H1 (cell line): ENCODE data around the gene ARHGEF3. TPM values are rescaled to one million over a fixed set of nuclear protein-coding genes. Genes with fewer than 3 reads are reported as not detected.

ENCODE experiments used
- CTCF ChIA-PET: fragments of 300-600 bp; sonication (Branson Sonifier 250); formaldehyde crosslinking; loops from one replicate; lab custom pipeline; 2021; ENCODE audit not compliant: partially characterized antibody; lab: Charles Lee
- POLR2A ChIA-PET: fragments of 300-600 bp; sonication (Branson Sonifier 250); formaldehyde crosslinking; loops from one replicate; lab custom pipeline; 2021; ENCODE audit warnings: inconsistent platforms; ENCODE audit not compliant: partially characterized antibody; lab: Charles Lee
- DNase-seq, 2 experiments: peaks; one replicate each; pipeline versions ENCODE4 v3.0.0 to v3.0.0-alpha.2; 2010 to 2022; ENCODE audit warnings: low spot score in 2 of 2, low read depth in 1 of 2, mixed read lengths in 1 of 2
- FAIRE-seq: peaks from 2 replicates; lab custom pipeline; 2011; peaks lifted over from hg19 to GRCh38; lab: Jason Lieb, UNC
- H2AFZ ChIP-seq: 2 replicates; pipeline ENCODE4 v1.8.1; 2012; ENCODE audit warnings: low read length, inconsistent platforms
- H2AK5ac ChIP-seq: 2 replicates; pipeline ENCODE4 v1.6.1; 2013; ENCODE audit warnings: low read depth, low read length
- H2BK120ac ChIP-seq: replicated peaks from 2 replicates; pipeline ENCODE3; 2013; ENCODE audit warnings: low read depth, low read length, inconsistent platforms
- H2BK12ac ChIP-seq: 2 replicates; pipeline ENCODE4 v1.6.1; 2013; ENCODE audit warnings: low read depth, low read length
- H2BK15ac ChIP-seq: 2 replicates; pipeline ENCODE4 v1.6.1; 2013; ENCODE audit warnings: low read length
- H2BK20ac ChIP-seq: 2 replicates; pipeline ENCODE4 v1.6.1; 2013; ENCODE audit warnings: low read length
- H2BK5ac ChIP-seq: 2 replicates; pipeline ENCODE4 v1.6.1; 2013; ENCODE audit warnings: low read depth, low read length
- H3K14ac ChIP-seq: 2 replicates; pipeline ENCODE4 v1.6.1; 2013; ENCODE audit warnings: inconsistent platforms; ENCODE audit not compliant: insufficient read length
- H3K18ac ChIP-seq: 2 replicates; pipeline ENCODE4 v1.6.1; 2013; ENCODE audit warnings: low read length; ENCODE audit errors: extremely low read depth
- H3K23ac ChIP-seq: 2 replicates; pipeline ENCODE4 v1.6.1; 2013; ENCODE audit warnings: inconsistent platforms; ENCODE audit not compliant: insufficient read length
- H3K23me2 ChIP-seq: 2 replicates; pipeline ENCODE4 v1.6.1; 2013; ENCODE audit warnings: low read depth, low read length
- H3K27ac ChIP-seq: 2 replicates; pipeline ENCODE4 v1.6.1; 2011; ENCODE audit warnings: low read depth, low read length, inconsistent platforms
- H3K27me3 ChIP-seq, 4 experiments: replicated peaks in 1 of 4; 1 replicate in 1 of 4; 2 replicates in 3 of 4; pipeline versions ENCODE4 v1.6.1 to v1.8.1; 2011 to 2013; ENCODE audit warnings: low read length in 3 of 4, mild to moderate bottlenecking in 3 of 4, inconsistent platforms in 2 of 4, mixed read lengths in 2 of 4, moderate library complexity in 1 of 4; ENCODE audit not compliant: control insufficient read depth in 3 of 4, insufficient read depth in 3 of 4; ENCODE audit errors: extremely low read depth in 1 of 4
- H3K36me3 ChIP-seq, 4 experiments: 2 replicates each; pipeline versions ENCODE4 v1.6.1 to v1.8.1; 2011 to 2013; ENCODE audit warnings: mild to moderate bottlenecking in 4 of 4, low read length in 3 of 4, moderate library complexity in 2 of 4, control low read depth in 1 of 4, inconsistent platforms in 1 of 4; ENCODE audit not compliant: insufficient read depth in 4 of 4, control insufficient read depth in 2 of 4
- H3K4ac ChIP-seq: replicated peaks from 2 replicates; pipeline ENCODE3; 2013; ENCODE audit warnings: low read length, low read depth, mixed read lengths, inconsistent platforms; ENCODE audit not compliant: insufficient read length
- H3K4me1 ChIP-seq, 4 experiments: replicated peaks in 1 of 4; 1 replicate in 1 of 4; 2 replicates in 3 of 4; pipeline versions ENCODE4 v1.6.1 to v1.8.1; 2011 to 2013; ENCODE audit warnings: low read length in 3 of 4, inconsistent platforms in 2 of 4, mixed read lengths in 1 of 4; ENCODE audit not compliant: insufficient read depth in 4 of 4, control insufficient read depth in 3 of 4
- H3K4me2 ChIP-seq, 2 experiments: 2 replicates each; pipeline versions ENCODE4 v1.6.1 to v1.8.1; 2011 to 2013; ENCODE audit warnings: low read depth in 2 of 2, low read length in 2 of 2, control low read depth in 1 of 2, inconsistent platforms in 1 of 2, mild to moderate bottlenecking in 1 of 2; ENCODE audit not compliant: insufficient read depth in 1 of 2
- H3K4me3 ChIP-seq, 4 experiments: fragments of 200-600, 300-600 bp in 1 of 4; sonication (generic), shearing (Covaris generic), sonication (Bioruptor Twin) in 1 of 4; 2 replicates each; pipeline versions ENCODE4 v1.5.1 to v1.8.1; 2011 to 2016; ENCODE audit warnings: low read length in 4 of 4, low read depth in 3 of 4, control low read depth in 2 of 4, inconsistent platforms in 2 of 4, mild to moderate bottlenecking in 2 of 4, mixed read lengths in 1 of 4, moderate library complexity in 1 of 4; ENCODE audit not compliant: insufficient read depth in 2 of 4; ENCODE audit errors: extremely low read depth in 1 of 4
- H3K56ac ChIP-seq: replicated peaks from 2 replicates; pipeline ENCODE3; 2013; ENCODE audit warnings: low read depth, mild to moderate bottlenecking, mixed read lengths, low read length, inconsistent platforms; ENCODE audit not compliant: insufficient read length
- H3K79me1 ChIP-seq: 2 replicates; pipeline ENCODE4 v1.6.1; 2013; ENCODE audit warnings: low read depth, low read length, control low read depth
- H3K79me2 ChIP-seq, 2 experiments: 2 replicates each; pipeline versions ENCODE4 v1.6.1 to v1.8.1; 2012 to 2013; ENCODE audit warnings: low read length in 2 of 2, mild to moderate bottlenecking in 2 of 2, inconsistent platforms in 1 of 2; ENCODE audit not compliant: insufficient read depth in 2 of 2, control insufficient read depth in 1 of 2
- H3K9ac ChIP-seq, 4 experiments: replicated peaks in 1 of 4; 1 replicate in 1 of 4; 2 replicates in 3 of 4; pipeline versions ENCODE4 v1.6.1 to v1.8.1; 2011 to 2013; ENCODE audit warnings: low read depth in 3 of 4, low read length in 3 of 4, control low read depth in 2 of 4, mild to moderate bottlenecking in 2 of 4, moderate library complexity in 2 of 4, inconsistent platforms in 1 of 4; ENCODE audit errors: extremely low read depth in 1 of 4
- H3K9me3 ChIP-seq, 2 experiments: 2 replicates each; pipeline versions ENCODE4 v1.6.1 to v1.8.1; 2012 to 2013; ENCODE audit warnings: mild to moderate bottlenecking in 2 of 2, moderate library complexity in 2 of 2, control low read depth in 1 of 2, inconsistent platforms in 1 of 2, low read depth in 1 of 2, low read length in 1 of 2, mixed read lengths in 1 of 2; ENCODE audit not compliant: insufficient read depth in 2 of 2
- H4K20me1 ChIP-seq, 2 experiments: replicated peaks in 1 of 2; 2 replicates each; pipeline versions ENCODE3 to v1.8.1; 2011 to 2013; ENCODE audit warnings: inconsistent platforms in 2 of 2, low read length in 2 of 2, mild to moderate bottlenecking in 1 of 2; ENCODE audit not compliant: insufficient read depth in 2 of 2, control insufficient read depth in 1 of 2
- H4K5ac ChIP-seq: 2 replicates; pipeline ENCODE4 v1.6.1; 2013; ENCODE audit warnings: low read length, low read depth, mixed read lengths, inconsistent platforms; ENCODE audit not compliant: insufficient read length
- H4K8ac ChIP-seq: 2 replicates; pipeline ENCODE4 v1.8.0; 2013; ENCODE audit warnings: mild to moderate bottlenecking, moderate library complexity, low read length, inconsistent platforms; ENCODE audit not compliant: insufficient read depth; ENCODE audit errors: extremely low read depth
- H4K91ac ChIP-seq: replicated peaks from 2 replicates; pipeline ENCODE3; 2013; ENCODE audit warnings: low read length, mixed read lengths, inconsistent platforms; ENCODE audit not compliant: insufficient read length
- BACH1 ChIP-seq: IDR thresholded peaks from 2 replicates; pipeline ENCODE4 v1.6.1; 2012; ENCODE audit warnings: low read length, improper control_type of control experiment
- BRCA1 ChIP-seq: IDR thresholded peaks from 2 replicates; pipeline ENCODE4 v1.6.1; 2012; ENCODE audit warnings: low read depth, low read length, improper control_type of control experiment
- CEBPB ChIP-seq: IDR thresholded peaks from 2 replicates; pipeline ENCODE4 v1.6.1; 2012; ENCODE audit warnings: low read depth, low read length
- EZH2 ChIP-seq: fragments of 200-600 bp; sonication (generic); IDR thresholded peaks from 2 replicates; pipeline ENCODE4 v1.7.1; 2012; ENCODE audit warnings: low read depth, mild to moderate bottlenecking, moderate library complexity, low read length, inconsistent platforms; ENCODE audit not compliant: severe bottlenecking
- KDM5A ChIP-seq: fragments of 200-600 bp; IDR thresholded peaks from 2 replicates; pipeline ENCODE4 v1.7.1; 2012; ENCODE audit warnings: mild to moderate bottlenecking, low read length, inconsistent platforms, mixed read lengths
- POLR2A ChIP-seq, 2 experiments: IDR thresholded peaks; 1 replicate in 1 of 2; 2 replicates in 1 of 2; pipeline ENCODE4 v1.6.1; 2011; ENCODE audit warnings: low read depth in 2 of 2, low read length in 2 of 2, mild to moderate bottlenecking in 2 of 2; ENCODE audit errors: control extremely low read depth in 1 of 2
- POLR2AphosphoS5 ChIP-seq: IDR thresholded peaks from 2 replicates; pipeline ENCODE4 v1.6.1; 2011; ENCODE audit warnings: low read depth, low read length
- RAD21 ChIP-seq, 2 experiments: IDR thresholded peaks in 1 of 2; conservative IDR thresholded peaks in 1 of 2; 2 replicates each; pipeline ENCODE4 v1.6.1; 2011; ENCODE audit warnings: low read depth in 2 of 2, low read length in 2 of 2, improper control_type of control experiment in 1 of 2, inconsistent platforms in 1 of 2, mild to moderate bottlenecking in 1 of 2, moderate library complexity in 1 of 2
- RFX5 ChIP-seq: IDR thresholded peaks from 2 replicates; pipeline ENCODE4 v1.6.1; 2011; ENCODE audit warnings: low read depth, low read length, improper control_type of control experiment, borderline replicate concordance
- RXRA ChIP-seq: IDR thresholded peaks from 2 replicates; pipeline ENCODE4 v1.6.1; 2011; ENCODE audit warnings: low read depth, mild to moderate bottlenecking, low read length, moderate library complexity; ENCODE audit not compliant: insufficient read depth
- SAP30 ChIP-seq: fragments of 300-600 bp; sonication (generic); IDR thresholded peaks from 2 replicates; pipeline ENCODE4 v1.7.1; 2012; ENCODE audit warnings: low read length, moderate library complexity, mild to moderate bottlenecking, inconsistent platforms; ENCODE audit not compliant: insufficient read depth, insufficient replicate concordance
- SIN3A ChIP-seq, 2 experiments: IDR thresholded peaks in 1 of 2; conservative IDR thresholded peaks in 1 of 2; 2 replicates each; pipeline ENCODE4 v1.6.1; 2011 to 2012; ENCODE audit warnings: low read length in 2 of 2, improper control_type of control experiment in 1 of 2, low read depth in 1 of 2, mild to moderate bottlenecking in 1 of 2
- SIRT6 ChIP-seq: IDR thresholded peaks from one replicate; pipeline ENCODE4 v1.7.1; 2012; ENCODE audit warnings: low read length, inconsistent platforms
- SIX5 ChIP-seq: IDR thresholded peaks from 2 replicates; pipeline ENCODE4 v1.6.1; 2011; ENCODE audit warnings: mild to moderate bottlenecking, low read depth, low read length
- SRF ChIP-seq: IDR thresholded peaks from 2 replicates; pipeline ENCODE4 v1.6.1; 2011; ENCODE audit warnings: mild to moderate bottlenecking, low read depth, low read length, moderate library complexity
- YY1 ChIP-seq: IDR thresholded peaks from 2 replicates; pipeline ENCODE4 v1.6.1; 2011; ENCODE audit warnings: low read depth, mild to moderate bottlenecking, low read length
- WGBS, 2 experiments: shearing (Covaris generic) in 1 of 2; methylation state at CpG; one replicate each; pipeline versions ENCODE4 v1.1.6 to v1.1.7; 2013 to 2015; ENCODE audit warnings: low lambda C conversion rate in 2 of 2, mixed read lengths in 2 of 2, inconsistent platforms in 1 of 2, low coverage in 1 of 2, missing lambda C conversion rate in 1 of 2; ENCODE audit not compliant: insufficient replicate concordance in 2 of 2, insufficient coverage in 1 of 2, insufficient read length in 1 of 2; ENCODE audit errors: extremely low coverage in 1 of 2, missing lambda C conversion rate in 1 of 2; 5-methylcytosine and 5-hydroxymethylcytosine counted together
- polyA plus RNA-seq, 7 experiments: library from polyadenylated mRNA; depleted of rRNA in 3 of 7; stranded (reverse) in 5 of 7; unstranded in 2 of 7; fragments of >200 nt in 5 of 7; fragments of 200-250 nt in 2 of 7; gene quantifications; 1 replicate in 5 of 7; 2 replicates in 1 of 7; 4 replicates in 1 of 7; pipeline versions ENCODE4 v1.2.1 to v1.2.3, GENCODE V29; 2011 to 2013; ENCODE audit warnings: missing spikeins in 2 of 7, mixed read lengths in 2 of 7
- total RNA-seq: library from RNA; stranded (reverse); fragmentation: NEBNext Ultra II Directional; extraction: Animal tissue kit (Norgen Biotek cat#: 25700); gene quantifications from 2 replicates; pipeline ENCODE4 v1.2.1, GENCODE V29; 2021

Gene ARHGEF3
- total and polyA plus RNA-seq, 2 of the 8 experiments (the other 6 are each of a cell fraction or from before 2014, with no cell fraction given): 2.8 to 6.0 TPM

GRCh38 chr3:56742887-56743286, 58.9 kb downstream of the ARHGEF3 start:
- no peak for DNase-seq
- TF ChIP-seq YY1 (no peak), CEBPB (no peak), SRF (no peak), POLR2A (IDR thresholded peaks at IDR 0.05; ENCODE audit: control extremely low read depth in 1 of 2, low read depth in 2 of 2, low read length in 2 of 2) (no peak), EZH2 (no peak), SIRT6 (no peak), SIN3A (conservative IDR thresholded peaks at IDR 0.05 in 1 of 2, IDR thresholded peaks at IDR 0.05 in 1 of 2; ENCODE audit: low read depth in 1 of 2, low read length in 2 of 2) (no peak), KDM5A (no peak), SAP30 (no peak), BRCA1 (no peak), BACH1 (no peak), POLR2AphosphoS5 (no peak), RFX5 (no peak), RXRA (no peak), RAD21 (IDR thresholded peaks at IDR 0.05 in 1 of 2, conservative IDR thresholded peaks at IDR 0.05 in 1 of 2; ENCODE audit: low read depth in 2 of 2, low read length in 2 of 2) (no peak), SIX5 (no peak)
- Histone ChIP-seq H3K9me3 (no peaks in the 10 kb centered on the region), H3K27me3 (no peaks in the 10 kb centered on the region), H2AFZ (no peak overlapping the region), H4K20me1 (no peaks in the 10 kb centered on the region), H4K8ac (no peak overlapping the region), H4K5ac (no peak overlapping the region), H3K56ac (no peak overlapping the region), H2BK15ac (no peak overlapping the region), H3K9ac (no peak overlapping the region), H2BK20ac (no peak overlapping the region), H3K4me3 (no peak overlapping the region), H3K4me2 (no peak overlapping the region), H4K91ac (no peak overlapping the region), H3K79me1 (no peaks in the 10 kb centered on the region), H3K14ac (no peak overlapping the region), H3K79me2 (no peaks in the 10 kb centered on the region), H3K4ac (no peak overlapping the region), H3K23me2 (no peaks in the 10 kb centered on the region), H2BK120ac (no peak overlapping the region), H3K4me1 (no peaks in the 10 kb centered on the region), H2BK12ac (no peak overlapping the region), H2BK5ac (no peak overlapping the region), H3K36me3 (no peaks in the 10 kb centered on the region), H2AK5ac (no peak overlapping the region), H3K18ac (no peak overlapping the region), H3K23ac (no peak overlapping the region), H3K27ac (no peak overlapping the region)
- 89% methylated on average over 3 of the region's 3 CpGs; no CpG with 5 or more reads in 1 of the 2 experiments for WGBS, 2 experiments
- ChIA-PET CTCF (interaction anchor here (0.5 to 1.0 kb wide), 2 partner anchors 57 to 1640 kb away, joined by 3 read pairs; no protein-coding TSS in a partner anchor), POLR2A (no interaction called here)
- no peak for FAIRE-seq
